Frontal cortex (tissue), 4 donors: ENCODE results near the gene CSGALNACT2. TPM values are rescaled to one million over a fixed set of nuclear protein-coding genes. Genes with fewer than 3 reads are reported as not detected.
"Not testable (repeated sequence)": the region's sequence is repeated elsewhere in the genome, so short reads cannot be mapped to it uniquely, and the experiment has no call there.

Experiments
- DNase-seq, 2 donors: peaks; one replicate each; pipeline ENCODE4 v3.0.0; 2012; ENCODE audit warnings: low spot score in 2 of 2
- FAIRE-seq: peaks from 2 replicates; lab custom pipeline; 2012; peaks lifted over from hg19 to GRCh38; lab: Jason Lieb, UNC
- total RNA-seq: library from RNA; depleted of rRNA; stranded (reverse); fragments of >200 nt; gene quantifications from one replicate; pipeline ENCODE4 v1.2.3, GENCODE V29; 2014
- donor health status: control.
- donor health status: control.
- donor health status: control.

Gene CSGALNACT2
- total RNA-seq, 1 donor from 2014 or later = 87.2 TPM

GRCh38 chr10:43209074-43209455 is 70.8 kb downstream of the CSGALNACT2 start:
- no peak for FAIRE-seq
- DNase-seq = no peak

- no peak for FAIRE-seq
Observed at GRCh38 chr10:43209651-43210141, 71.5 kb downstream of the CSGALNACT2 start.

GRCh38 chr10:43210556-43210955 is 72.3 kb downstream of the CSGALNACT2 start:
- FAIRE-seq (no peak), DNase-seq (no peak)

More at GRCh38 chr10:43209651-43210141, 71.5 kb downstream of the CSGALNACT2 start:
- DNase-seq = no peak

- no peak for DNase-seq
- no peak for FAIRE-seq
Observed at GRCh38 chr10:43211030-43211429, 72.8 kb downstream of the CSGALNACT2 start.

GRCh38 chr10:43211431-43212042 is 73.3 kb downstream of the CSGALNACT2 start:
- DNase-seq (no peak), FAIRE-seq (no peak)

GRCh38 chr10:43212043-43212721 is 73.9 kb downstream of the CSGALNACT2 start:
- DNase-seq (no peak), FAIRE-seq (no peak)

GRCh38 chr10:43214071-43214955 is 76.1 kb downstream of the CSGALNACT2 start:
- DNase-seq = no peak

GRCh38 chr10:43214956-43215561 is 76.8 kb downstream of the CSGALNACT2 start:
- FAIRE-seq (no peak), DNase-seq (peak; percentile 40 to 63)

More at GRCh38 chr10:43214071-43214955, 76.1 kb downstream of the CSGALNACT2 start:
- no peak for FAIRE-seq

- DNase-seq (no peak), FAIRE-seq (no peak)
Observed at GRCh38 chr10:43215758-43216455, 77.7 kb downstream of the CSGALNACT2 start.

- no peak for DNase-seq
- no peak for FAIRE-seq
Observed at GRCh38 chr10:43216931-43217562, 78.8 kb downstream of the CSGALNACT2 start.

- DNase-seq = no peak
Observed at GRCh38 chr10:43217563-43218205, 79.4 kb downstream of the CSGALNACT2 start.

GRCh38 chr10:43218206-43218950 is 80.1 kb downstream of the CSGALNACT2 start:
- FAIRE-seq (no peak), DNase-seq (no peak)

More at GRCh38 chr10:43217563-43218205, 79.4 kb downstream of the CSGALNACT2 start:
- FAIRE-seq = no peak

- FAIRE-seq = no peak
- no peak for DNase-seq
Observed at GRCh38 chr10:43218951-43219837, 80.9 kb downstream of the CSGALNACT2 start.

- no peak for DNase-seq
- FAIRE-seq = no peak
Observed at GRCh38 chr10:43219848-43220247, 81.6 kb downstream of the CSGALNACT2 start.

GRCh38 chr10:43220251-43220650 is 82.0 kb downstream of the CSGALNACT2 start:
- not testable (repeated sequence) for FAIRE-seq, DNase-seq

GRCh38 chr10:43220657-43221418 is 82.6 kb downstream of the CSGALNACT2 start:
- DNase-seq (no peak), FAIRE-seq (no peak)
